GM10266 (cell line): ENCODE measurements around the gene DMWD.
A peak's percentile ranks its signal among the peaks of the same experiment; 100 is the strongest.

Experiments
- DNase-seq: peaks from one replicate; pipeline ENCODE4 v3.0.0; 2012; ENCODE audit errors: extremely low spot score
- TF ChIP-seq, protein P1 (sequence below): IDR thresholded peaks from 2 replicates; pipeline ENCODE4 v1.5.1; 2012; ENCODE audit warnings: mild to moderate bottlenecking, low read depth; ENCODE audit not compliant: control insufficient read depth, insufficient read depth; ENCODE audit errors: missing control alignments

DMWD gene

DNA sequence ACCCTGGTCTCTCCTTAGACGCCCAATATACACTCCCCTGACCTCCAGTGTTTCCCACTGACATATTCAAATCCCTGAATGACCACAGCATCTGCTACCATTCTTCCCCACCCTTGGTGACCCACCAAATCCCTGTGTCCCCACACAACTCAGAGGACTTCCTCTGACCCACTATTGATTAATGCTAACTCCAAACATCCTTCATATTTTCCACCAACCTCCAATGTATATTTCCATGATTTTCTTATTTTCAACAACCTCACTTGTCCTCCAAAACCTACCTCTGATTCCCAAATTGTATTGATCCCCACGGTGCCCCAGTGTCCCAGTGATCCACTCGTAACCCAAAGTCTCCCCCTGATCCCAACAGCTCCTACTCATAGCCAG is 526 bp upstream of the DMWD start:
- DNase-seq = no peak
- TF ChIP-seq, protein P1, sequence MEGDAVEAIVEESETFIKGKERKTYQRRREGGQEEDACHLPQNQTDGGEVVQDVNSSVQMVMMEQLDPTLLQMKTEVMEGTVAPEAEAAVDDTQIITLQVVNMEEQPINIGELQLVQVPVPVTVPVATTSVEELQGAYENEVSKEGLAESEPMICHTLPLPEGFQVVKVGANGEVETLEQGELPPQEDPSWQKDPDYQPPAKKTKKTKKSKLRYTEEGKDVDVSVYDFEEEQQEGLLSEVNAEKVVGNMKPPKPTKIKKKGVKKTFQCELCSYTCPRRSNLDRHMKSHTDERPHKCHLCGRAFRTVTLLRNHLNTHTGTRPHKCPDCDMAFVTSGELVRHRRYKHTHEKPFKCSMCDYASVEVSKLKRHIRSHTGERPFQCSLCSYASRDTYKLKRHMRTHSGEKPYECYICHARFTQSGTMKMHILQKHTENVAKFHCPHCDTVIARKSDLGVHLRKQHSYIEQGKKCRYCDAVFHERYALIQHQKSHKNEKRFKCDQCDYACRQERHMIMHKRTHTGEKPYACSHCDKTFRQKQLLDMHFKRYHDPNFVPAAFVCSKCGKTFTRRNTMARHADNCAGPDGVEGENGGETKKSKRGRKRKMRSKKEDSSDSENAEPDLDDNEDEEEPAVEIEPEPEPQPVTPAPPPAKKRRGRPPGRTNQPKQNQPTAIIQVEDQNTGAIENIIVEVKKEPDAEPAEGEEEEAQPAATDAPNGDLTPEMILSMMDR = no peak

DNA sequence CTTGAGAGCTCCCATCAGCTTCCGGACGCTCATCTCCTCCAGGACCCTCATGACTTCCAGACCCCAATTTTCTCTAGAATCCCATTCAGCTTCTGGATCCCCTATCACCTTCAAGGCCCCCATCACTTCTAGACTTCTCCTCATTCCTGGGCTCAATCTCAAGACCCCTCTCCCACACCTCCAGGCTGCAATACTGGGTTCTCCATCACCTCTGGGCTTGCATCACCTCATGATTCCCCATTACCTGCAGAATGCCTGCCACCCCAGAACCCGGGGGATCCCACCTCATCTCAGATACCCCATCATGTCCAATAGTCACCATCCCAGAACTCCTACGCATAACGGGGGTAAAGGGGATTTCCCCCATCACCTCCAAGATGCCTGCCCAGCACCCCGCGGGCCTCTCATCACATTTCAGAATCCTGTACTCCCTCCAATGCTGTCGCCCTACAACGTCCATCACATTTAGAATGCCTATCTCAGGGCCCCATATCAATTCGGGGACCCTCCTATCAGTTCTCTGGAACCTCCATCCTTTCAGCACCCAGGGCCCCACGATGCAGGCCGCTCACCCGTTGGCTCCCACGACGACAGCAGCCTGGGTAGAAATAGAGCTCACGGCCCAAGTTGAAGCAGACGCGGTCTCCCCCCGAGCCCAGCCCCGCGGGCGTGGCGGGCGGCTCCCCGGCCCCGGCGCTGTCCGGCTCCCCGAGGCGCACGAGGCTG is 738 bp downstream of the DMWD start:
- TF ChIP-seq, protein P1 = no peak
- DNase-seq = peak; percentile 32

DNA sequence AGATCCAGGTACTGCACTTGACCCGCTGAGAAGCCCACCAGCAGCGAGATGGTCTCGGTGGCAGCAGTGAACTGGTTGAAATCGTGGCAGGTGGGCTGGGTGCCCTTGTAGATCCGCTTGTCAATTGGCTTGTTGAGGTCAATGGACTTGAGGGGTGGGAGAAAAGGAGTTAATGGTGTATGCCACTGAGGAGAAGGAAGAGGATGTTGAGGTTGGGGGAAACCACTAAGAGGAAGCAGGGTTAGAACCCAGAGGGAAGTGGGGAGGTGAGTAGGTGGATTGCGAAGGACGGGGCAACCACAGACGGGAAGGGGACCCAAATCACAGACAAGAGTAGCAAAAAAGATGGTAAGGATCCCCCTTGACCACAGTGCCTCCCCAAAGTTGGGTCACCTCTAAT is 1.7 kb downstream of the DMWD start:
- TF ChIP-seq, protein P1 = no peak
- no peak for DNase-seq

DNA sequence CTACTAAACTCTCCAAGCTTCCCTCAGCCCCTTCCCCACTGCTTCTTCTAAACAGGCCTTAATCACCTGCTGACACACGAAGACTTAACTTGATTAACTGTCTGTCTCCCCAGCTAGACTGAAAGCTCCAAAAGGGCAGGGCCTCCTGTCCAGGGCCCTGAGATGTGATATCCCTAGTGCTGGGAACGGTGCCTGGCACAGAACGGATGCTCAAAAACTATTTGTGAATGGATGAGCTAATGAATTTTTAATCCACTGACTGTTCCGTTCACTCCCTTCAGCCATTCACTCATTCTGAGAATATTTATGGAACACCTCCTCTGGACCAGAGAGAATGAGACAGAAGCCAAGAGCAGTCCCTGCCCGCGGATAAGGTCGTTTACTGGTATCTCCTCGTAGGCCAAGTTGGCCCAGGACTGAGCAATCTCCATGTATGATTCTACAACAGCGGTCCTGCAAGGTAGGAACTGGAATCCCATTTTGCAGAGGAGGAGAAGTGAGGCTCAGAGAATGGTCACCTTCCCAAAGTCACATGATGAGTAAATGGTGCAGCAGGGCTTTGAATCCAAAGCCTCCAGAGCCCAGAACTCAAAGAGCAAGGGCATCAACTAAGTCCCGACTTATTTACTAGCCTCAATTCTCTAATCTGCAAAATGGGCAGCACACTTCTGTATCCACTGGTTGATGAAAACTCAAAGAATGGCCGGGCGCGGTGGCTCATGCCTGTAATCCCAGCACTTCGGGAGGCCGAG is 3.4 kb downstream of the DMWD start:
- TF ChIP-seq, protein P1 = no peak
- no peak for DNase-seq

DNA sequence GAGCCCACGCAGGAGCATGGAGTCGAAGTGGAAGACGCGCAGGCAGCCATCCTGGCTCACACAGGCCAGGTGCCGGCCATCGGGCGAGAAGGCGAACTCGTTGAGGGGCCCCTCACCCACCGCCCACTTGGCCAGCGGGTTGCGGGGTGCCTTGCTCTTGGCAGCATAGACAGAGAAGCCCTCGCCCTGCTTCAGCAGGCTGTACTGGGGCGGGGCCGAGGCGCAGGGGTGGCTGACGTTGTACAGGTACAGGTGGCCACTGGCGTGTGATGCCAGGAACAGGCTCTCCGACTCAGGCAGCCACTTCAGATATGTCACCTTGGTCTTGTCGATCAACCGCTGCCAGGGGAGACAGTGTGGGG is 6.1 kb downstream of the DMWD start:
- DNase-seq = no peak
- TF ChIP-seq, protein P1 = no peak

DNA sequence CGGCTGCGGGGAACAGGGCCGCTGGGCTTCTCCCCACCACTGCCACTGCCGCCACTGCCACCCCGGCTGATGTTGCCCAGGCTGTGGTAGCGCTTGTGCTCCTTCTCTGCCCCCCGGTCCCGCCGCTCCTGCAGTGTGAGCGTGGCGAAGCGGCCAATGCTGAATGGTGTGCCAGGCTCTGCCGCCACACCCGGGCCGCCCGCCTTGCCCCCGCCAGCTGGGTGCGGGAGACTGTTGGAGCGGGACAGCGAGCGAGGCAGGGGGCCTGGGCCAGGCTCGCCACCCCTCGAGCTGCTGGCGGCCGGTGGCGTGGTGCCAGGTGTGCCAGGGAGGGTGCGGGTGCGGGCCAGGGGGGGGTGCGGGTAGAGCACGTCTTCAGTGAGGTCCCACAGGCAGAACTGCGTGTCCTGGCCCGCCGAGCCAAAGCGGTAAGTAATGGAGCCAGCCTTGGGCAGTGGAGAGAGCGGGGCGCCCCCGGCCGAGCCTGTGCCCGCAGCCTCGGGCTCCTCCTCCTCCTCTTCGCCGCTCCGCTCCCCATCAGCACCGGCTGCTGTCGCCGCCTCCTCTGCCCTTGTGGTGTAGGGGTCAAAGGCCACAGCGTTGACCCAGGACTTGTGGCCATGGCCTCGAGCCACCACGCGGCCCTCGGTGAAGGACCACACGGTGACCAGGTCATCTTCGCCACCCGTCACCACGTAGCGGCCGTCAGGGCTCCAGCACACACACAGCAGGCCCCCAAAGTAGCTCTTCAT is 6.7 kb downstream of the DMWD start:
- no peak for DNase-seq

More for the DNA sequence above, 6.7 kb downstream of the DMWD start:
- TF ChIP-seq, protein P1 = no peak
